GM12878 (cell line): Measurements from ENCODE around the gene USP35. TPM values are rescaled to one million over a fixed set of nuclear protein-coding genes. Genes with fewer than 3 reads are reported as not detected.

Source experiments
- ATAC-seq: fragments of 200-7000 bp; cut with Tn5 transposase; 3 replicates; pipeline ENCODE4 v1.9.1; 2020; ENCODE audit warnings: mild to moderate bottlenecking, moderate library complexity
- BruUV-seq: library from RNA; stranded (reverse); fragments of 400-500 nt; replicated peaks from 2 replicates; lab custom pipeline; 2021; lab: Mats Ljungman, UMichigan
- CTCF ChIA-PET: fragments of 300-600 bp; sonication (Branson Sonifier 250); formaldehyde crosslinking; extraction: SDS; loops from one replicate; lab custom pipeline; 2021; ENCODE audit warnings: inconsistent platforms; lab: Yijun Ruan, JAX
- POLR2A ChIA-PET: fragments of 350-600 bp; formaldehyde crosslinking; extraction: SDS; loops from one replicate; lab custom pipeline; 2021; ENCODE audit warnings: inconsistent platforms; lab: Charles Lee
- RAD21 ChIA-PET: fragments of 300-600 bp; sonication (Branson Sonifier 250); formaldehyde crosslinking; loops from one replicate; lab custom pipeline; 2023; ENCODE audit warnings: antibody characterized with exemption; ENCODE audit not compliant: unreplicated experiment; lab: Charles Lee
- SMC1A ChIA-PET: fragments of 300-600 bp; sonication (Branson Sonifier 250); formaldehyde crosslinking; loops from one replicate; lab custom pipeline; 2023; ENCODE audit not compliant: unreplicated experiment, uncharacterized antibody; lab: Charles Lee
- DNase-seq: peaks from one replicate; pipeline ENCODE4 v3.0.0-alpha.2; 2011; ENCODE audit warnings: low read depth, low spot score
- FAIRE-seq: peaks from 3 replicates; lab custom pipeline; 2011; peaks lifted over from hg19 to GRCh38; lab: Jason Lieb, UNC
- H2AFZ ChIP-seq: 2 replicates; pipeline ENCODE4 v1.6.0; 2011; ENCODE audit warnings: low read depth, low read length, control low read depth; ENCODE audit not compliant: control insufficient read depth
- H3K27ac ChIP-seq: 2 replicates; pipeline ENCODE4 v1.5.1; 2011; ENCODE audit warnings: control low read depth; ENCODE audit not compliant: control insufficient read depth, insufficient read depth
- H3K27me3 ChIP-seq, 2 experiments: replicated peaks in 1 of 2; 2 replicates each; pipeline versions ENCODE4 v1.6.0 to v1.6.1; 2011; ENCODE audit warnings: low read length in 1 of 2; ENCODE audit not compliant: control insufficient read depth in 2 of 2, insufficient read depth in 2 of 2
- H3K36me3 ChIP-seq, 2 experiments: 2 replicates each; pipeline ENCODE4 v1.5.1; 2011; ENCODE audit warnings: low read length in 1 of 2; ENCODE audit not compliant: control insufficient read depth in 2 of 2, insufficient read depth in 2 of 2
- H3K4me1 ChIP-seq: 2 replicates; pipeline ENCODE4 v1.6.1; 2011; ENCODE audit warnings: mild to moderate bottlenecking, low read length, moderate library complexity, mixed read lengths; ENCODE audit not compliant: control insufficient read depth, insufficient read depth
- H3K4me2 ChIP-seq: 2 replicates; pipeline ENCODE4 v1.6.0; 2011; ENCODE audit warnings: control low read depth; ENCODE audit not compliant: control insufficient read depth, insufficient read depth
- H3K4me3 ChIP-seq: fragments of 200-600 bp; sonication (generic); 2 replicates; pipeline ENCODE4 v1.5.1; 2016
- H3K79me2 ChIP-seq: 2 replicates; pipeline ENCODE4 v1.6.0; 2011; ENCODE audit warnings: low read length; ENCODE audit not compliant: control insufficient read depth, insufficient read depth
- H3K9ac ChIP-seq: 2 replicates; pipeline ENCODE4 v1.8.0; 2011; ENCODE audit warnings: low read length, control low read depth, mixed read lengths; ENCODE audit not compliant: control insufficient read depth, insufficient read depth
- H3K9me3 ChIP-seq: replicated peaks from 3 replicates; pipeline ENCODE4 v1.5.1; 2011; ENCODE audit warnings: mild to moderate bottlenecking, low read length; ENCODE audit not compliant: control insufficient read depth, insufficient read depth
- H4K20me1 ChIP-seq: 2 replicates; pipeline ENCODE4 v1.6.0; 2011; ENCODE audit not compliant: control insufficient read depth, insufficient read depth
- BHLHE40 ChIP-seq, 2 experiments: fragments of 450-650 bp in 1 of 2; IDR thresholded peaks; 2 replicates each; pipeline ENCODE4 v1.6.1; 2011 to 2017; ENCODE audit warnings: low read depth in 2 of 2, borderline replicate concordance in 1 of 2, improper control_type of control experiment in 1 of 2, low read length in 1 of 2, mild to moderate bottlenecking in 1 of 2
- CTCF ChIP-seq, 3 experiments: IDR thresholded peaks in 2 of 3; conservative IDR thresholded peaks in 1 of 3; 2 replicates each; pipeline ENCODE4 v1.5.1; 2011; ENCODE audit warnings: low read depth in 3 of 3, low read length in 3 of 3, mild to moderate bottlenecking in 3 of 3, control low read depth in 2 of 3, moderate library complexity in 2 of 3, inconsistent platforms in 1 of 3, mixed read lengths in 1 of 3; ENCODE audit not compliant: control insufficient read depth in 2 of 3, insufficient read depth in 1 of 3; ENCODE audit errors: extremely low read depth in 1 of 3
- EP300 ChIP-seq, 2 experiments: fragments of 150-350 bp in 1 of 2; IDR thresholded peaks; 2 replicates each; pipeline ENCODE4 v1.6.1; 2011 to 2012; ENCODE audit warnings: low read depth in 2 of 2, low read length in 2 of 2, borderline replicate concordance in 1 of 2, improper control_type of control experiment in 1 of 2, inconsistent platforms in 1 of 2; ENCODE audit not compliant: control insufficient read depth in 1 of 2
- MLLT1 ChIP-seq: fragments of 450-650 bp; IDR thresholded peaks from 2 replicates; pipeline ENCODE4 v1.6.1; 2016; ENCODE audit warnings: mild to moderate bottlenecking
- MYC ChIP-seq: IDR thresholded peaks from 2 replicates; pipeline ENCODE4 v1.6.1; 2011; ENCODE audit warnings: mild to moderate bottlenecking, low read length, moderate library complexity, inconsistent platforms; ENCODE audit not compliant: insufficient read depth, insufficient replicate concordance, insufficient read length, severe bottlenecking
- NFIC ChIP-seq: IDR thresholded peaks from 2 replicates; pipeline ENCODE4 v1.6.1; 2012; ENCODE audit warnings: low read depth, mild to moderate bottlenecking, inconsistent platforms, low read length, moderate library complexity
- NFYA ChIP-seq: IDR thresholded peaks from 2 replicates; pipeline ENCODE4 v1.6.1; 2011; ENCODE audit warnings: low read depth, mild to moderate bottlenecking, low read length, improper control_type of control experiment, borderline replicate concordance
- PML ChIP-seq: IDR thresholded peaks from 2 replicates; pipeline ENCODE4 v1.6.1; 2012; ENCODE audit warnings: low read length, inconsistent platforms
- POLR2AphosphoS2 ChIP-seq: IDR thresholded peaks from 2 replicates; pipeline ENCODE4 v1.6.1; 2011; ENCODE audit warnings: low read depth, mild to moderate bottlenecking, low read length, improper control_type of control experiment, moderate library complexity
- SIN3A ChIP-seq: IDR thresholded peaks from 2 replicates; pipeline ENCODE4 v1.6.1; 2012; ENCODE audit warnings: low read depth, low read length, improper control_type of control experiment
- WGBS: methylation state at CpG from one replicate; pipeline ENCODE4 v1.1.6; 2016; ENCODE audit warnings: low lambda C conversion rate; ENCODE audit not compliant: insufficient replicate concordance, insufficient coverage; ENCODE audit errors: missing lambda C conversion rate; 5-methylcytosine and 5-hydroxymethylcytosine counted together
- in situ Hi-C: fragments of 300-500 bp; cut with MboI; formaldehyde crosslinking; loops from 9 replicates; pipeline ENCODE4 v1.14.3; 2018; ENCODE audit warnings: mixed read lengths
- intact Hi-C: fragments of 100-400 bp; cut with micrococcal nuclease; formaldehyde crosslinking; loops from one replicate; pipeline ENCODE4 v1.14.2; 2022; ENCODE audit not compliant: unreplicated experiment
- polyA plus RNA-seq, 11 experiments: library from polyadenylated mRNA; depleted of rRNA in 4 of 11; unstranded in 6 of 11; stranded (reverse) in 5 of 11; fragments of >200 nt; fragmentation: Nextera tagmentation in 4 of 11; fragmentation: Illumina TruSeq in 1 of 11; extraction: Ambion mirVana in 4 of 11; extraction: Trizol in 1 of 11; gene quantifications; 1 replicate in 1 of 11; 2 replicates in 10 of 11; pipeline versions ENCODE4 v1.2.1 to v1.2.3, GENCODE V29; 2011 to 2016; ENCODE audit warnings: inconsistent platforms in 2 of 11, missing spikeins in 2 of 11, low read depth in 1 of 11
- total RNA-seq, 4 experiments: library from RNA; depleted of rRNA in 3 of 4; stranded (reverse); fragments of >200 nt in 3 of 4; fragmentation: Illumina TruSeq in 1 of 4; extraction: Trizol in 1 of 4; gene quantifications; 2 replicates each; pipeline versions ENCODE4 v1.2.1 to v1.2.3, GENCODE V29; 2013 to 2021
- TF ChIP-seq, protein P1 (sequence below): fragments of 450-650 bp; conservative IDR thresholded peaks from 2 replicates; pipeline ENCODE4 v1.6.1; 2017; ENCODE audit warnings: mild to moderate bottlenecking, moderate library complexity
- TF ChIP-seq, protein P2 (sequence below): fragments of 450-650 bp; IDR thresholded peaks from 2 replicates; pipeline ENCODE4 v1.6.1; 2017; ENCODE audit warnings: antibody characterized with exemption, mild to moderate bottlenecking, moderate library complexity

Gene USP35
- total and polyA plus RNA-seq, 10 of the 15 experiments (the other 5 are each of a cell fraction or from before 2014, with no cell fraction given), result 0.13 to 6.4 (median 3.1) TPM; not detected in 1

DNA sequence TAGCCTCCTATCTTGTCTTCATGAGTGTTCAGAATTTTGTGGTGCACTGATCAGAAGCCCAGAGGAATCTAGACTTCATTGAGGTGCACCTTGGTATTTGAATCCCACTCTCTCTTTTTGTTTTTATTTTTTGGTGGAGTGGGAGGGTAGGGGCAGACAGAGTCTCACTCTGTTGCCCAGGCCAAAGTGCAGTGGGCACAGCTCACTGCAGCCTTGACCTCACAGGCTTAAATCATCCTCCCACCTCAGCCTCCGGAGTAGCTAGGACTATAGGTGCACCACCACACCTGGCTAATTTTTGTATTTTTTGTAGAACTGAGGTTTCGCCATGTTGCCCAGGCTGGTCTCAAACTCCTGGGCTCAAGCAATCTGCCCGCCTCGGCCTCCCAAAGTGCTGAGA lies 38.4 kb upstream of the USP35 start:
- in situ Hi-C loops (no loop called here), intact Hi-C loops (no loop called here)
- DNase-seq (no peak), ATAC-seq (no peak), FAIRE-seq (no peak)
- ChIA-PET POLR2A (interaction anchor here (0.6 kb wide), 1 partner anchor 544 kb away, joined by 3 read pairs; no protein-coding TSS in a partner anchor), SMC1A (no interaction called here), CTCF (interaction anchor here (1.0 to 1.8 kb wide), 6 partner anchors 9 to 414 kb away, joined by 3 to 6 read pairs (median 4); partner anchors contain the start of gene ALG8), RAD21 (interaction anchor here (0.7 to 0.8 kb wide), 2 partner anchors 414 kb away, joined by 3 read pairs; no protein-coding TSS in a partner anchor)
- Histone ChIP-seq H2AFZ (no peak overlapping the region), H3K9ac (no peak overlapping the region), H3K36me3 (no peaks in the 10 kb centered on the region; a peak in 1 of 4 replicates), H3K27me3 (no peaks in the 10 kb centered on the region), H4K20me1 (no peaks in the 10 kb centered on the region), H3K27ac (no peak overlapping the region), H3K4me2 (no peak overlapping the region), H3K4me3 (no peak overlapping the region), H3K4me1 (no peaks in the 10 kb centered on the region), H3K9me3 (no peaks in the 10 kb centered on the region), H3K79me2 (no peaks in the 10 kb centered on the region)
- BruUV-seq, result no TSS peak
- TF ChIP-seq, protein P1, sequence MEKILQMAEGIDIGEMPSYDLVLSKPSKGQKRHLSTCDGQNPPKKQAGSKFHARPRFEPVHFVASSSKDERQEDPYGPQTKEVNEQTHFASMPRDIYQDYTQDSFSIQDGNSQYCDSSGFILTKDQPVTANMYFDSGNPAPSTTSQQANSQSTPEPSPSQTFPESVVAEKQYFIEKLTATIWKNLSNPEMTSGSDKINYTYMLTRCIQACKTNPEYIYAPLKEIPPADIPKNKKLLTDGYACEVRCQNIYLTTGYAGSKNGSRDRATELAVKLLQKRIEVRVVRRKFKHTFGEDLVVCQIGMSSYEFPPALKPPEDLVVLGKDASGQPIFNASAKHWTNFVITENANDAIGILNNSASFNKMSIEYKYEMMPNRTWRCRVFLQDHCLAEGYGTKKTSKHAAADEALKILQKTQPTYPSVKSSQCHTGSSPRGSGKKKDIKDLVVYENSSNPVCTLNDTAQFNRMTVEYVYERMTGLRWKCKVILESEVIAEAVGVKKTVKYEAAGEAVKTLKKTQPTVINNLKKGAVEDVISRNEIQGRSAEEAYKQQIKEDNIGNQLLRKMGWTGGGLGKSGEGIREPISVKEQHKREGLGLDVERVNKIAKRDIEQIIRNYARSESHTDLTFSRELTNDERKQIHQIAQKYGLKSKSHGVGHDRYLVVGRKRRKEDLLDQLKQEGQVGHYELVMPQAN, result no peak
- TF ChIP-seq POLR2AphosphoS2, result no peak
- no peak for TF ChIP-seq PML
- no peak for TF ChIP-seq NFYA
- TF ChIP-seq NFIC, result no peak
- TF ChIP-seq MYC, result no peak
- TF ChIP-seq, protein P2, sequence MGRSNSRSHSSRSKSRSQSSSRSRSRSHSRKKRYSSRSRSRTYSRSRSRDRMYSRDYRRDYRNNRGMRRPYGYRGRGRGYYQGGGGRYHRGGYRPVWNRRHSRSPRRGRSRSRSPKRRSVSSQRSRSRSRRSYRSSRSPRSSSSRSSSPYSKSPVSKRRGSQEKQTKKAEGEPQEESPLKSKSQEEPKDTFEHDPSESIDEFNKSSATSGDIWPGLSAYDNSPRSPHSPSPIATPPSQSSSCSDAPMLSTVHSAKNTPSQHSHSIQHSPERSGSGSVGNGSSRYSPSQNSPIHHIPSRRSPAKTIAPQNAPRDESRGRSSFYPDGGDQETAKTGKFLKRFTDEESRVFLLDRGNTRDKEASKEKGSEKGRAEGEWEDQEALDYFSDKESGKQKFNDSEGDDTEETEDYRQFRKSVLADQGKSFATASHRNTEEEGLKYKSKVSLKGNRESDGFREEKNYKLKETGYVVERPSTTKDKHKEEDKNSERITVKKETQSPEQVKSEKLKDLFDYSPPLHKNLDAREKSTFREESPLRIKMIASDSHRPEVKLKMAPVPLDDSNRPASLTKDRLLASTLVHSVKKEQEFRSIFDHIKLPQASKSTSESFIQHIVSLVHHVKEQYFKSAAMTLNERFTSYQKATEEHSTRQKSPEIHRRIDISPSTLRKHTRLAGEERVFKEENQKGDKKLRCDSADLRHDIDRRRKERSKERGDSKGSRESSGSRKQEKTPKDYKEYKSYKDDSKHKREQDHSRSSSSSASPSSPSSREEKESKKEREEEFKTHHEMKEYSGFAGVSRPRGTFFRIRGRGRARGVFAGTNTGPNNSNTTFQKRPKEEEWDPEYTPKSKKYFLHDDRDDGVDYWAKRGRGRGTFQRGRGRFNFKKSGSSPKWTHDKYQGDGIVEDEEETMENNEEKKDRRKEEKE, result no peak
- no peak for TF ChIP-seq SIN3A
- TF ChIP-seq MLLT1, result no peak
- no peak for TF ChIP-seq EP300 (IDR thresholded peaks at IDR 0.05; ENCODE audit: borderline replicate concordance in 1 of 2, control insufficient read depth in 1 of 2, low read depth in 2 of 2, low read length in 2 of 2)
- no peak for TF ChIP-seq BHLHE40 (IDR thresholded peaks at IDR 0.05; ENCODE audit: borderline replicate concordance in 1 of 2, low read depth in 2 of 2, low read length in 1 of 2)
- no peak for TF ChIP-seq CTCF (IDR thresholded peaks at IDR 0.05 in 2 of 3, conservative IDR thresholded peaks at IDR 0.05 in 1 of 3; ENCODE audit: control insufficient read depth in 2 of 3, extremely low read depth in 1 of 3, insufficient read depth in 1 of 3, low read depth in 3 of 3, low read length in 3 of 3)
- 93% methylated on average over 4 of the region's 4 CpGs for WGBS
